Stimulated activated CD4-positive, alpha-beta T cell treated with anti-CD3 and anti-CD28 coated beads, TNF-alpha, amount 100 ng/mL, for 48 hours (primary cell): ENCODE results near the gene CNTNAP2.
"Not testable (repeated sequence)": the region's sequence is repeated elsewhere in the genome, so short reads cannot be mapped to it uniquely, and the experiment has no call there.

ENCODE experiments used
- DNase-seq, 3 donors: peaks; one replicate each; pipeline ENCODE4 v3.0.0-alpha.2; 2020; ENCODE audit warnings: low read depth in 3 of 3

Gene CNTNAP2

GRCh38 chr7:148020679-148021078 is 1904.1 kb downstream of the CNTNAP2 start:
- DNase-seq: no peak

GRCh38 chr7:148021507-148022045 is 1905.0 kb downstream of the CNTNAP2 start:
- no peak for DNase-seq

- no peak for DNase-seq
These were observed 1906.2 kb downstream of the CNTNAP2 start for GRCh38 chr7:148022832-148023231.

GRCh38 chr7:148026713-148027112 is 1910.1 kb downstream of the CNTNAP2 start:
- DNase-seq: no peak

- no peak for DNase-seq
These were observed 1911.6 kb downstream of the CNTNAP2 start for GRCh38 chr7:148028165-148028564.

- DNase-seq: no peak
These were observed 1914.4 kb downstream of the CNTNAP2 start for GRCh38 chr7:148031019-148031418.

GRCh38 chr7:148031811-148032210 is 1915.2 kb downstream of the CNTNAP2 start:
- DNase-seq: no peak

- no peak for DNase-seq
These were observed 1919.3 kb downstream of the CNTNAP2 start for GRCh38 chr7:148035950-148036349.

GRCh38 chr7:148037044-148037443 is 1920.4 kb downstream of the CNTNAP2 start:
- DNase-seq: no peak

GRCh38 chr7:148041156-148041555 is 1924.6 kb downstream of the CNTNAP2 start:
- no peak for DNase-seq

- DNase-seq: no peak
These were observed 1926.5 kb downstream of the CNTNAP2 start for GRCh38 chr7:148042935-148043631.

GRCh38 chr7:148044173-148044572 is 1927.6 kb downstream of the CNTNAP2 start:
- no peak for DNase-seq

GRCh38 chr7:148045521-148045920 is 1928.9 kb downstream of the CNTNAP2 start:
- DNase-seq: no peak

- DNase-seq: no peak
These were observed 1932.5 kb downstream of the CNTNAP2 start for GRCh38 chr7:148049068-148049467.

- DNase-seq: no peak
These were observed 1934.0 kb downstream of the CNTNAP2 start for GRCh38 chr7:148050492-148051158.

GRCh38 chr7:148056406-148056805 is 1939.8 kb downstream of the CNTNAP2 start:
- no peak for DNase-seq

- no peak for DNase-seq
These were observed 1941.5 kb downstream of the CNTNAP2 start for GRCh38 chr7:148058092-148058491.

GRCh38 chr7:148058753-148059152 is 1942.2 kb downstream of the CNTNAP2 start:
- no peak for DNase-seq

GRCh38 chr7:148060724-148061123 is 1944.1 kb downstream of the CNTNAP2 start:
- no peak for DNase-seq

GRCh38 chr7:148078111-148078510 is 1961.5 kb downstream of the CNTNAP2 start:
- DNase-seq: not testable (repeated sequence)

GRCh38 chr7:148079206-148080080 is 1962.8 kb downstream of the CNTNAP2 start:
- no peak for DNase-seq

- no peak for DNase-seq
These were observed 1966.8 kb downstream of the CNTNAP2 start for GRCh38 chr7:148083448-148083847.
